Thyroid gland (tissue), 4 donors: ENCODE measurements around the gene F10. TPM values are rescaled to one million over a fixed set of nuclear protein-coding genes. Genes with fewer than 3 reads are reported as not detected.
A peak's percentile ranks its signal among the peaks of the same experiment; 100 is the strongest.

Experiments used
- DNase-seq, 2 donors: peaks; one replicate each; pipeline ENCODE4 v3.0.0-alpha.2; 2019
- H3K27ac ChIP-seq, 3 donors: fragments of 200-600 bp; sonication (generic); 1 replicate in 2 of 3; 2 replicates in 1 of 3; pipeline ENCODE4 v1.5.1; 2016 to 2019; ENCODE audit warnings: mild to moderate bottlenecking in 1 of 3, moderate library complexity in 1 of 3
- H3K27me3 ChIP-seq: fragments of 200-600 bp; sonication (generic); one replicate; pipeline ENCODE4 v1.5.1; 2019
- H3K36me3 ChIP-seq, 2 donors: fragments of 200-600 bp; sonication (generic); one replicate each; pipeline ENCODE4 v1.5.1; 2016 to 2019
- H3K4me1 ChIP-seq, 2 donors: fragments of 200-600 bp; sonication (generic); one replicate each; pipeline ENCODE4 v1.5.1; 2017 to 2019
- H3K4me3 ChIP-seq, 3 donors: fragments of 200-600 bp; sonication (generic); replicated peaks in 1 of 3; 1 replicate in 2 of 3; 2 replicates in 1 of 3; pipeline ENCODE4 v1.5.1; 2016; ENCODE audit warnings: mild to moderate bottlenecking in 1 of 3
- H3K9me3 ChIP-seq: fragments of 200-600 bp; sonication (generic); one replicate; pipeline ENCODE4 v1.5.1; 2017
- POLR2A ChIP-seq, 2 donors: fragments of 450-650 bp; IDR thresholded peaks; one replicate each; pipeline ENCODE4 v1.6.1; 2017; ENCODE audit warnings: antibody characterized with exemption in 2 of 2, mild to moderate bottlenecking in 2 of 2, moderate library complexity in 1 of 2
- WGBS, 2 donors: methylation state at CpG; one replicate each; pipeline ENCODE4 v1.1.5; 2017; 5-methylcytosine and 5-hydroxymethylcytosine counted together
- intact Hi-C: fragments of 100-400 bp; cut with DNase I; formaldehyde crosslinking; loops from one replicate; pipeline ENCODE4 v1.15.1; 2023
- total RNA-seq, 4 donors: library from RNA; depleted of rRNA; stranded (reverse); fragments of >200 nt; gene quantifications; one replicate each; pipeline ENCODE4 v1.2.3, GENCODE V29; 2016
- TF ChIP-seq, protein P1 (sequence below), 6 experiments: fragments of 200-600 bp in 3 of 6; fragments of 450-650 bp in 3 of 6; sonication (generic) in 3 of 6; IDR thresholded peaks; one replicate each; pipeline ENCODE4 v1.5.1; 2016 to 2019; ENCODE audit warnings: antibody characterized with exemption in 6 of 6, mild to moderate bottlenecking in 2 of 6, inconsistent platforms in 1 of 6, moderate library complexity in 1 of 6

The F10 gene
- total RNA-seq, 4 donors from 2014 or later: 4.0 to 19.9 (median 7.0) TPM

DNA sequence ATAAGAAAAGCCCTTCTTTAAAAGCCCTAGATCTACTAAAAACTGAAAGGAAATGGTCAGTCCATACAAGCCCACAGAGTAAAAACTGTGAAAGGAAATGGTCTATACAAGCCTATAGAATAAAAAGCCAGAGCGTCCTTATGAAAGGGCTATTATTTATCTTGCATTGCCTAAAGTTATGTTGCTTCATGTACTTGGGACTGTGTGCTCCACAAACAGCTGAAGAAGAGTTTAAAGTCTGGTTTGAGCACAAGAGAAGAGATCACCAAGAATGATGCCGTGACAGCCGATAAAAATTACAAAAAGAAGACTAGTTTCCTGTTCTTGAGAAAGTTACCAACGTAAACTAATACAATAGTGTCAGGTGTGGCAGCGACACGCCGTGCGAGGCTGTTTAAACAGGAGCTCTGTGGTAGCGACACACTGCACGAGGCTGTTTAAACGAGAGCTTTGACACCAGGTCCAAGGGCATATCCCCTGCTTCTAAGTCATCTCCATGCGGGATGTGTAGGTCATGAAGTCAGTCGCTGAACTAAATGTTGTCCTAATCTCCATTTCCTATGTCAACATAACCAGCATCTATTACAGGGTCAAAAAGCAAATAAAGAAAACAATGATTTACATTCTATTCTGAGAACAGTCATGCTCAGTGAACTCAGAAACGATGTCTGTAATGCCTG lies 61.0 kb downstream of the F10 start:
- H3K4me1 ChIP-seq: no peaks in the 10 kb centered on the region
- no peak overlapping the region for H3K4me3 ChIP-seq
- DNase-seq: no peak
- no peak overlapping the region for H3K27ac ChIP-seq
- WGBS, 2 donors: 85 to 86% methylated on average over 14 of the region's 14 CpGs
- H3K9me3 ChIP-seq: no peaks in the 10 kb centered on the region
- peaks cover 29 to 40% of the 10 kb centered on the region in 2 donors for H3K36me3 ChIP-seq
- H3K27me3 ChIP-seq: no peaks in the 10 kb centered on the region
- TF ChIP-seq, protein P1, sequence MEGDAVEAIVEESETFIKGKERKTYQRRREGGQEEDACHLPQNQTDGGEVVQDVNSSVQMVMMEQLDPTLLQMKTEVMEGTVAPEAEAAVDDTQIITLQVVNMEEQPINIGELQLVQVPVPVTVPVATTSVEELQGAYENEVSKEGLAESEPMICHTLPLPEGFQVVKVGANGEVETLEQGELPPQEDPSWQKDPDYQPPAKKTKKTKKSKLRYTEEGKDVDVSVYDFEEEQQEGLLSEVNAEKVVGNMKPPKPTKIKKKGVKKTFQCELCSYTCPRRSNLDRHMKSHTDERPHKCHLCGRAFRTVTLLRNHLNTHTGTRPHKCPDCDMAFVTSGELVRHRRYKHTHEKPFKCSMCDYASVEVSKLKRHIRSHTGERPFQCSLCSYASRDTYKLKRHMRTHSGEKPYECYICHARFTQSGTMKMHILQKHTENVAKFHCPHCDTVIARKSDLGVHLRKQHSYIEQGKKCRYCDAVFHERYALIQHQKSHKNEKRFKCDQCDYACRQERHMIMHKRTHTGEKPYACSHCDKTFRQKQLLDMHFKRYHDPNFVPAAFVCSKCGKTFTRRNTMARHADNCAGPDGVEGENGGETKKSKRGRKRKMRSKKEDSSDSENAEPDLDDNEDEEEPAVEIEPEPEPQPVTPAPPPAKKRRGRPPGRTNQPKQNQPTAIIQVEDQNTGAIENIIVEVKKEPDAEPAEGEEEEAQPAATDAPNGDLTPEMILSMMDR (IDR thresholded peaks at IDR 0.05): no peak
- TF ChIP-seq POLR2A (IDR thresholded peaks at IDR 0.05): no peak
- intact Hi-C loops: no loop called here

DNA sequence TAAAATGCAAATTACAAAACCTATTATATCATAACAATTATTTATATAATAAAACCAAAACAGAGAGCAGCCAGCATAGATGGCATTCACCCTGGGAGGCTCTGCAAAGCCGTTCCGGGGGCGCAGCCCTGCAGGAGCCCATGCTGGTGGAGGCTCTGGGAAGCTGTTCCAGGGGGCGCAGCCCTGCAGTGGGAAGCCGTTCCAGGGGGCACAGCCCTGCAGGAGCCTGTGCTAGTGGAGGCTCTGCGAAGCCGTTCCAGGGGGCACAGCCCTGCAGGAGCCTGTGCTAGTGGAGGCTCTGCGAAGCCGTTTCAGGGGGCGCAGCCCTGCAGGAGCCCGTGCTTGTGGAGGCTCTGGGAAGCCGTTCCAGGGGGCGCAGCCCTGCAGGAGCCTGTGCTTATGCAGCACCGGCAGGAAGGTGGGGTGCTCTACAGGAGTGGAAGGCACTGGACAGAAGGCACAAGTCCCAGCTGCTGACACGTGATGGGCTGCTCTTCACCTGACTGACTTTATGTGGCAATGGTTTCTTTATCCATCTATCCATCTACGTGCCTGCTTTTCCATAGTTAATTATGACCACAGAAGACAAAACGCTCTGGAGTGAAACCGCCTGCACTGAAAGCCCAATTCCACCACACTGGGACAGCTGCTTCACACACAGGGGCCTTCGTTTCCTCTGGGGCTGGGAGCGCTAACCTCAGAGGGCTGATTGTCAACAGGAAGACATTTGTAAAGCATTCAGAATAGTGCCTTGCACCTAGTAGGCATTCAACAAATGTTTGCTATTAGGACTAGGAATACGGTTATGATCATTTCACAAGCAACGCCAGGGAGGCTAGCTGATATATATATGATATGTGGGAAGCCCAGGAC lies 62.2 kb downstream of the F10 start:
- H3K9me3 ChIP-seq: no peaks in the 10 kb centered on the region
- no peak overlapping the region for H3K4me3 ChIP-seq
- H3K27me3 ChIP-seq: no peaks in the 10 kb centered on the region
- DNase-seq: no peak
- H3K27ac ChIP-seq: no peak overlapping the region
- 83 to 93% methylated on average over 15 to 17 of the region's 22 CpGs for WGBS, 2 donors
- TF ChIP-seq POLR2A (IDR thresholded peaks at IDR 0.05): no peak
- TF ChIP-seq, protein P1 (IDR thresholded peaks at IDR 0.05): no peak
- peaks cover 21 to 28% of the 10 kb centered on the region in 2 donors for H3K36me3 ChIP-seq
- intact Hi-C loops: no loop called here
- H3K4me1 ChIP-seq: no peaks in the 10 kb centered on the region

DNA sequence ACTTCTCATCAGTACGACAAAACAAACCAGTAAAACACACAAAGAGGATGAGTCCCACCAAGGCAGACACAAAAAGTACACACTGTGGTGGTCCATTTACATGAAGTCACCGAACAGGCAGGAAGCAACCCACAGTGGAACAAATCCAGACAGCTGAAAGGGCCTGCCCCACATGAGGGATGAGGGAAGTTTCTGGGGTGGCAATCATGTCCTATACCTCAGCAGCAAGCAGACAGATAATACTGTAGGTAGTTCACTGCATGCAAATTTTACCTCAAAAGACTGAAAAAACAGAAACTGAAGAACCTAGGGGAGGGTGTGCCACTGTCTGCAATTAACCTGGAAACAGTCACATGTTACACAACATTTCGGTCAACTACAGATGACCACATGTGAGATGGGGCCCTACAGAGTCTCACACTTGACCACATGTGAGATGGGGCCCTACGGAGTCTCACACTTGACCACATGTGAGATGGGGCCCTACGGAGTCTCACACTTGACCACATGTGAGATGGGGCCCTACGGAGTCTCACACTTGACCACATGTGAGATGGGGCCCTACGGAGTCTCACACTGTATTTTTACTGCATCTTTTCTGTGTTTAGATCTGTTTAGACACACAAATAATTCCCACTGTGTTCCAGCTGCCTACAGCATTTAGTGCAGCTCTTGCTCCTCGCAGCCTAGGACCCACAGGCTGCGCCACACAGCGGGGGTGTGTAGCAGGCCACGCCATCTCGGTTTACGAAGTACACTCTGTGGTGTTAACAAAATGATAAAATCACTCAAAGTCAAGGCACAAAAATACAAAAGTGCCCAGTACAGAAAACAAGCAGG lies 63.7 kb downstream of the F10 start:
- intact Hi-C loops: no loop called here
- peaks cover 13 to 24% of the 10 kb centered on the region in 2 donors for H3K36me3 ChIP-seq
- no peak for DNase-seq
- no peak overlapping the region for H3K27ac ChIP-seq
- H3K9me3 ChIP-seq: no peaks in the 10 kb centered on the region
- no peaks in the 10 kb centered on the region for H3K27me3 ChIP-seq
- H3K4me3 ChIP-seq: no peak overlapping the region
- H3K4me1 ChIP-seq: no peaks in the 10 kb centered on the region
- WGBS, 2 donors: 78 to 85% methylated on average over 13 of the region's 13 CpGs
- TF ChIP-seq POLR2A (IDR thresholded peaks at IDR 0.05): no peak
- TF ChIP-seq, protein P1 (IDR thresholded peaks at IDR 0.05): no peak

DNA sequence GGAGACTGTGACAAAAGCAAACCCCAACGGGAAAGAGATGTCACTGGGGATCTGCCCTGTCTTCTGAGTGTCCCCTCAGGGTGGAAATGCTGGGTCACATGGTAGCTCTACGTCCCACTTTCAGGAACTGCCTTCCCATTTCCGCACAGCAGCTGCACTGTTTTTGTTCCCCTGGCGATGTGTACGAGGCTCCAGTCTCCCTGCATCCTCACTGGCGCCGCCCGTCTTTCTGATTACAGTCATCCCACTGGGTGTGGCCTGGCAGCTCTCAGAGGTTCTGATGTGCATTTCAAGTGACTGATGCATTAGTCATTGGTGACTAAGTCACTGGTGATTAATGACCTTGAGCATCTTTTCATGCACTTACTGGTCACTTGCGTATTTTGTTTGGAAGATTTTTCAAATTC lies 64.7 kb downstream of the F10 start:
- H3K4me3 ChIP-seq: no peak overlapping the region
- TF ChIP-seq, protein P1 (IDR thresholded peaks at IDR 0.05): no peak
- TF ChIP-seq POLR2A (IDR thresholded peaks at IDR 0.05): no peak
- H3K9me3 ChIP-seq: no peaks in the 10 kb centered on the region
- no peaks in the 10 kb centered on the region for H3K27me3 ChIP-seq
- WGBS, 2 donors: 76 to 77% methylated on average over 9 of the region's 9 CpGs
- intact Hi-C loops: no loop called here
- H3K27ac ChIP-seq: no peak overlapping the region
- peak; percentile 13 to 37 for DNase-seq
- H3K4me1 ChIP-seq: no peaks in the 10 kb centered on the region
- H3K36me3 ChIP-seq: peaks cover 13 to 24% of the 10 kb centered on the region in 2 donors
